GM13976 (cell line): ENCODE results near the gene SSPN.

Source experiments
- DNase-seq: peaks from one replicate; pipeline ENCODE4 v3.0.0; 2012; ENCODE audit warnings: low spot score
- in situ Hi-C: fragments of 300-500 bp; cut with MboI; formaldehyde crosslinking; loops from one replicate; pipeline ENCODE4 v1.12.0; 2022; ENCODE audit warnings: low sequenced_read_pairs, mixed read lengths, inconsistent platforms; ENCODE audit not compliant: unreplicated experiment
- TF ChIP-seq, protein P1 (sequence below): IDR thresholded peaks from 2 replicates; pipeline ENCODE4 v1.5.1; 2012; ENCODE audit warnings: borderline replicate concordance, mild to moderate bottlenecking; ENCODE audit not compliant: insufficient read depth; ENCODE audit errors: extremely low read depth, missing control alignments, control extremely low read depth

SSPN gene

DNA sequence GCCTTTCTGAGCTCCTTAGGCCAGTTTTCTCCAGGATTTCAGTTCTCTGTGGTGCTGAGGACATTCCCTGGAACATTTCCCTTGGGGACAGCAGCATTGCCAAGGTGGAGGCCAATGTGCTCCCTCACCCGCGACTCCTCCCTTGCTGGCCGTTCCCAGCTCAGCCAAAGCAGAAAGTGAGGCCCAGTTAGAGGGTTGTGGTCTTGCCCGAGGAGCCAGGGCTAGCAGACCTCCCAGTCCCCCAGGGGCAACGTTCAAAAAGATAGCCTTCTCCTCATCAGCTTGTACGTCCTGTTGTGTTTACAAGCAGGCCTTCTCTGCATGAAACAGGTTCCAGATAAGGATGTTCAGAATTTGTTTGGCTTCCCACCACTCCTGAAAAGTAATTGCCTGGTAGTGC lies 78.4 kb downstream of the SSPN start:
- DNase-seq: no peak
- in situ Hi-C loops: no loop called here
- TF ChIP-seq, protein P1, sequence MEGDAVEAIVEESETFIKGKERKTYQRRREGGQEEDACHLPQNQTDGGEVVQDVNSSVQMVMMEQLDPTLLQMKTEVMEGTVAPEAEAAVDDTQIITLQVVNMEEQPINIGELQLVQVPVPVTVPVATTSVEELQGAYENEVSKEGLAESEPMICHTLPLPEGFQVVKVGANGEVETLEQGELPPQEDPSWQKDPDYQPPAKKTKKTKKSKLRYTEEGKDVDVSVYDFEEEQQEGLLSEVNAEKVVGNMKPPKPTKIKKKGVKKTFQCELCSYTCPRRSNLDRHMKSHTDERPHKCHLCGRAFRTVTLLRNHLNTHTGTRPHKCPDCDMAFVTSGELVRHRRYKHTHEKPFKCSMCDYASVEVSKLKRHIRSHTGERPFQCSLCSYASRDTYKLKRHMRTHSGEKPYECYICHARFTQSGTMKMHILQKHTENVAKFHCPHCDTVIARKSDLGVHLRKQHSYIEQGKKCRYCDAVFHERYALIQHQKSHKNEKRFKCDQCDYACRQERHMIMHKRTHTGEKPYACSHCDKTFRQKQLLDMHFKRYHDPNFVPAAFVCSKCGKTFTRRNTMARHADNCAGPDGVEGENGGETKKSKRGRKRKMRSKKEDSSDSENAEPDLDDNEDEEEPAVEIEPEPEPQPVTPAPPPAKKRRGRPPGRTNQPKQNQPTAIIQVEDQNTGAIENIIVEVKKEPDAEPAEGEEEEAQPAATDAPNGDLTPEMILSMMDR: no peak

DNA sequence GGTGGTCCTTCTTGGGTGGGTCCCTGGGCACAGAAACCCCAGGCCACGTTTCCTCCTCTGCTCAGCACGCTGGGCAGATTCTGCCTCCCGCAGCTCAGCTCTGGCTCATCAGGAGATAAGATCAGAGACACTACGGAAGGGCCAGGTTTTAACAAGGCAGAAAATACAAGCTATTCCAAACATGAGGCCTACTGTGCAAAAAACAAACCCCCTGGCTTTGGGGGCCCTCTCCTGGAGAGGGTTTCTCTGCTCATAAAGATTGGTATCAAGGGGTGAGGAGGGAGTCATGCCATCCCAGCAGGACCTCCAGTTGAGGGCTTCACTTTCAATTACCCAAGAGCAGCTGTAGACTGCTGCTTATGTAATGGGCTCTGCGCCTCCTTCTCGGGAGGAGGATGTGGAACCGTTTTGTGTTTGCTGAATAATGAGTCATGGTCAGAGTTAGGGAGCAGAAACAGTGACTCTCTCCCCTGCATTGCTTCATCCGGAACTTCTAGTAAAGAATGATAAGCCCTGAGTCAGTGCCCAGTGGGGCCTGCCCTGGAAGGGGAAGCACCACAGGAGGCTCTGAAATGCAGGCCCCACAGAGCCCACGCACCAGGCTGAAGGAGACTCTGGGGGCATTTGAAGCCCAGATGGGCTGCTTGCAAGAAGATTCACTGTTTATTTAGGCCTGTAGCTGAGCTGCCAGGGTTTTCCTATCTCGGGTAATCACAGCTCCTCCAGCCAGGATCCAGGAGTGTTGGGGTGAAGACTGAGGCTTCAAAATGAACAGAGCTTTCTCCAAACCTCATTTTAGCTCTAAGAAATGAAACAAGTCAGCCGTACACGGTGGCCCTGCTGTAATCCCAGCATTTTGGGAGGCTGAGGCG lies 79.3 kb downstream of the SSPN start:
- peak; percentile 74 for DNase-seq
- in situ Hi-C loops: no loop called here
- TF ChIP-seq, protein P1: no peak

DNA sequence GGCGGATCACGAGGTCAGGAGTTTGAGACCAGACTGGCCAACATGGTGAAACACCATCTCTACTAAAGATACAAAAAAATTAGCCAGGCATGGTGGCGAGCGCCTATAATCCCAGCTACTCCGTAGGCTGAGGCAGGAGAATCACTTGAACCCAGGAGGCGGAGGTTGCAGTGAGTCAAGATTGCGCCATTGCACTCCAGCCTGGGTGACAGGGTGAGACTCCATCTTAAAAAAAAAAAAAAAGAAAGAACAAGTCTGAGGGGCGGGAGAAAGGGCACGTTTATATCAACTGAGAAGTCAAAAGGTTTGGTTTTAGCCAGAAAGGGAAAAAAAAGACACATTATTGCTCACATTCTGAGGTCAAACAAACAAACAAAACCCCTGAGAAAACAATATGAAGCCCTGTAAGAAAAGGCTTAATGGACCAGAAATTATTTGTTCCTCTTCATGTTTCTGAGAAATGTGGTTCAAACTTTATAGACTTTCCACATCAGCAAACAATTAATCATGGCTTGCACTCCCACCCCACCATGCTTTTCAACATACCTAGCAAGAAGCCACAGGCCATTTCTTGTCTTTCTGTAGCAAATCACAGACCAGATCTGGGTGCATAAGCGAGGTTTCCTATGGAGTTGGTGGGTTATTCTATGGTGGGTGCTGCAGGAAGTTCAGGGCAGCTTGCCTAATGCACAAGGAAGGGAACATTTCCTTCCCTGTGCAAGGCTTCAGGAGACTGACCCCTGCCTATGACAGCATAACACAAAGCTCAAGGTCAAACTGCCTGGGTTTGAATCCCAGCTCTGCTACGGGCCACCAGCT lies 80.1 kb downstream of the SSPN start:
- in situ Hi-C loops: no loop called here
- DNase-seq: no peak
- TF ChIP-seq, protein P1: no peak

DNA sequence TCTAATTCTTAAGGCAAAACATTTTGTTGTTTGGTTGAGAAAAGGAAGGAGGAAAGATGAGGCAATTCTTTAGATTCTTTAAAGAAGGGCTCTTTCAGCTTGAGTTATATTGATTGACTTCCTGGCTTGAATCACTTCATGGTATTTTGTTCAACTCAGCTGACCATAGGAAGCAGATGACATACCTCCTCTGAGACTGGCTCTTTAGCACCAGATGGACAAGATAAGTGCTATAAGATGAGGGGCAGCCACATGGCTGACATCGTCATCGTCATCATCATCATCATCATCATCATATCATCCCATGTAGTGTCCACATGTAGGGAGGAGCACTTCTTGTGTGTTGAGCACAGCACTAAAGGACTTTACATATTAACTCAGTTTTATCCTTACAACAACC lies 81.3 kb downstream of the SSPN start:
- in situ Hi-C loops: no loop called here
- TF ChIP-seq, protein P1: no peak
- DNase-seq: no peak

DNA sequence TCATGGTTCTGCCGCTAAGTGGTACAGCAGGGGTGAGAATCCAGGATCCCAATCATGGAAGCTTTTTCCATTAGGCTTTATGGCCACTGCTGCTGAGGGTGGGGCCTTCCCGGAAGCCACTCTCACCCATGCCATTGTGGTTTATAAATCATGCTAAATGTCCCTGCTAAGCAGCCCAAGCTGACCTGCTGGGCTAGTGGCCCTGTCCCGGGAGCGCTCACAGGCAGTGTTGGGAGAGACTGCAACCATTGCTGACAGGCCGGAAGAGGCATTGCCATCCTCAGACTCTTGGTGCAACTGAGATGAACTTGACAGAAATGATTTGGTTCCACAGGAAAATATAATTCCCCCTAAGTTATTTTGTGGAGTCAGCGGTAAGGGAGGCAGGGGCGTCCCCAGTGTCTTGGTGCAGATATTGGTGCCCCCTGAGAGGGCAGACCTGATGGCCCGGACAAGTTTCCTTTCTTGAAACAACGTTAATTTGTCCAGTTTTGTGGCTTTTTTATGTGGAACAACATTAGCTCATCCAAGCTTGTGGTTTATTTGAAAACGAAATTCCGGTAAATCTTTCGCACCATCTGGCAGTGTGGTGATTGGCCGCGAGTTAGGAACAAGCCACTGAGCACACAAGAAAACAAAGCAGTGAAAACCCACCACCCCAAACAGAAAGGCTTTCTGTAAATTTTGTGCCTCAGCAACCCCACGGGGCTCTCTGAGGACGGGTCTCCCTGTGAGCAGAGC lies 82.3 kb downstream of the SSPN start:
- TF ChIP-seq, protein P1: no peak
- in situ Hi-C loops: no loop called here
- no peak for DNase-seq

DNA sequence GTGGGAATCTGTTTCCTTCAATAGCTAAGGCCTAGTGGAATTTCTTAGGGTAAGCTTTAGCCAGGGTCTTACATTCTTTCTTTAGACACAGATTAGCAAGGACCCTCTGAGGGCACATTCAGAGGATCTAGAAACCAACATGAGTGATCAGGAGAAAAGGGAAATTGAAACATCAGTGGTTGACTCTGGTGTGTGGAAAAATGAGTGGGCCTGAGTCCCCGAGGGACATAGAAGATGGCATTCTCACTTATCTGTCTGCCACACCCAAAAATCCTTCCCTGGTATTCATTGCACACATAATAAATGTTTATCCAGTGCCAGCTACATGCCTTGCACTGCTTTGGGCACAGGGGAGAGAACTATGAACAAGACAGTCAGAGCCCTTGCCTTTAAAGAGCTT lies 82.9 kb downstream of the SSPN start:
- TF ChIP-seq, protein P1: no peak
- DNase-seq: no peak
- in situ Hi-C loops: no loop called here
